ENCODE measurements around the gene CLEC10A.
"Not testable (repeated sequence)": the region's sequence is repeated elsewhere in the genome, so short reads cannot be mapped to it uniquely, and the experiment has no call there.

The CLEC10A gene, protein sequence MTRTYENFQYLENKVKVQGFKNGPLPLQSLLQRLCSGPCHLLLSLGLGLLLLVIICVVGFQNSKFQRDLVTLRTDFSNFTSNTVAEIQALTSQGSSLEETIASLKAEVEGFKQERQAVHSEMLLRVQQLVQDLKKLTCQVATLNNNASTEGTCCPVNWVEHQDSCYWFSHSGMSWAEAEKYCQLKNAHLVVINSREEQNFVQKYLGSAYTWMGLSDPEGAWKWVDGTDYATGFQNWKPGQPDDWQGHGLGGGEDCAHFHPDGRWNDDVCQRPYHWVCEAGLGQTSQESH

DNA sequence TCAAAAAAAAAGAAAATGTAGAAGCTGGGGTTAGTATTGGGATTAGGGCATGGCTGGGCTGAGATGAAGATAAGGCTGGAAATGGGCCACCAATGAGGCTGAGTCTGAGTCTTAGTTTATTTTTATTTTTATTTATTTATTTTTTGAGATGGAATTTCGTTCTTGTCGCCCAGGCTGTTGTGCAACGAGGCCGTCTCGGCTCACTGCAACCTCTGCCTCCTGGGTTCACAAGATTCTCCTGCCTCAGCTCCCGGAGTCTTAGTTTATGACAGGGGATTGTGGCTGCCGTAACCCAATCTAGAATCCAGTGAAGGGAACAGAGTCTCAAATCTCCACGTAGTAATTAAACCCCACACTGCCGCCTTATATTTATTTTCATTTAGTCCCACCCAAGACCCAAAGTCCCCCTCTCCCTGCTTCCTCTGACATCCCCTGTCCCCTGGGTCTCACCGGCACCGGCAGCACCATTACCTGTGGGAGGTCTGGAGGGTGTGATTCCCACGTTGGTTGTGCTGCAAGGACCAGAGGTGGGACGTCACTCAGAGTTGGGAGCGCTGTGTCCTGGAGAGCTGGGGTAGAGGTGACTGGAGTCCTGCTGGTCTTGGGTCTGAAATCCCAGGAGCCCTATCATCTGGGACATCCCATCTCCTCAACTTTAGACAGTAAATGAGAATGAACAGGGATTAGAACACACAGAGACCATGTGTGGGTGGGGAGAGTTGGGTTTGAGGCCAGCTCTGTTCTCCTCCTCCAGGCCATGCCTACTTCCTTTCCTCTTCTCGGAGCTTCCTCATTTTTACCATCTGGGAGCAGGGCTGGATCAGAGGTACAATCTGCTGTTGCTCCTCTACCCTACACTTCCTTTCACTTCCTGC is at the start of gene CLEC10A:
Gene CLEC10A, minus strand, starts transcription at position 671 of the 875 bp plus-strand sequence. CDS start 1,439 bp downstream, outside the sequence.
- Histone ChIP-seq H3K9me3 (ENCODE audit: control insufficient read depth, insufficient read depth, low read length) (no peaks in the 10 kb centered on the region), H3K4me3 (ENCODE audit: low read depth, low read length) (no peak within 1 kb of the TSS), H3K9ac (ENCODE audit: low read depth, low read length) (no peak within 1 kb of the TSS), H3K36me3 (ENCODE audit: control insufficient read depth, insufficient read depth, low read length) (no peaks in the 10 kb centered on the region), H3K27me3 (ENCODE audit: control insufficient read depth, insufficient read depth, low read length) (no peaks in the 10 kb centered on the region), H3K4me1 (ENCODE audit: control insufficient read depth, insufficient read depth, low read length) (no peaks in the 10 kb centered on the region)

DNA sequence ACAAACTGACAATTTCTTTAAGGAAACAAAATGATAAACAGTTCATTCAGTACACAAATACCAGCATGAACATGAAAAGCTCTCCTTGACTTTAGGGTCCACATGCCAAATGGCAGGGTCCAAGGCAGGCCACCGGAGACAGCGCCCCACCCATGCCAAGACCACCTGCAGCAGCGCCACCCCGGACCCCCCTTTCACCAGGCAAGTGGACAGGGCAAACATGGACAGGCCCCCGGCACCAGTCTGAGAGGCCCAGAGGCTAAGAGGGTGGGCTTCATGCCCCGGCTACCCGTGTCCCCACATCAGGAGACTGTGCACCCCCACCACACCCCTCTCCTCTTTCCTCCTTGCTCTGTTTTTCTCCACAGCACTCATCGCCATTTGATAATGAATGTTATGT is 49.3 kb upstream of the CLEC10A start:
- peaks cover 14% of the 10 kb centered on the region for H3K4me1 ChIP-seq (ENCODE audit: control insufficient read depth, insufficient read depth, low read length)
- H3K27me3 ChIP-seq (ENCODE audit: control insufficient read depth, insufficient read depth, low read length) = peaks cover 4% of the 10 kb centered on the region

DNA sequence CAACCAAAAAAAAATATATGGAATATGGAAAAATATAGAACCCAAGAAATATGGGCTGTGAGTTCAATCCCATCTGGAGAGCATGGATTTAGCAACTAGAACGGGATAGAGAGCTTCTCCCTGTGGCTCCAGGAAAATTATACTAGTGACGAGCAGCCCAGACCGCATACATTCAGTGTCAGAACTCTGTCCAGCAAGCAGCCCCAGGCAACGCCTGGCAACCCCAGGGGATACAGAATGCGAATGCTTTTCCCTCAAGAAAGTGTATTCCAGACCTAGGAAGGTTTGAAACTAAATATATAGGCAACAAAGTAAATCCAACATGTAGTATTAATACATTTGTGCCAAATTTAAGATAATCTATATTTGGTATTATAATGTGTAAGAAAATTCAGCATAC is 48.1 kb upstream of the CLEC10A start:
- Histone ChIP-seq H3K9ac (ENCODE audit: low read depth, low read length) (no peak overlapping the region), H3K4me1 (ENCODE audit: control insufficient read depth, insufficient read depth, low read length) (peaks cover 14% of the 10 kb centered on the region), H3K27me3 (ENCODE audit: control insufficient read depth, insufficient read depth, low read length) (no peaks in the 10 kb centered on the region), H3K4me3 (ENCODE audit: low read depth, low read length) (no peak overlapping the region), H3K9me3 (ENCODE audit: control insufficient read depth, insufficient read depth, low read length) (no peaks in the 10 kb centered on the region), H3K36me3 (ENCODE audit: control insufficient read depth, insufficient read depth, low read length) (no peaks in the 10 kb centered on the region)

More for the DNA sequence above, 49.3 kb upstream of the CLEC10A start:
- Histone ChIP-seq H3K4me3 (ENCODE audit: low read depth, low read length) (no peak overlapping the region), H3K9ac (ENCODE audit: low read depth, low read length) (no peak overlapping the region), H3K9me3 (ENCODE audit: control insufficient read depth, insufficient read depth, low read length) (no peaks in the 10 kb centered on the region), H3K36me3 (ENCODE audit: control insufficient read depth, insufficient read depth, low read length) (no peaks in the 10 kb centered on the region)

DNA sequence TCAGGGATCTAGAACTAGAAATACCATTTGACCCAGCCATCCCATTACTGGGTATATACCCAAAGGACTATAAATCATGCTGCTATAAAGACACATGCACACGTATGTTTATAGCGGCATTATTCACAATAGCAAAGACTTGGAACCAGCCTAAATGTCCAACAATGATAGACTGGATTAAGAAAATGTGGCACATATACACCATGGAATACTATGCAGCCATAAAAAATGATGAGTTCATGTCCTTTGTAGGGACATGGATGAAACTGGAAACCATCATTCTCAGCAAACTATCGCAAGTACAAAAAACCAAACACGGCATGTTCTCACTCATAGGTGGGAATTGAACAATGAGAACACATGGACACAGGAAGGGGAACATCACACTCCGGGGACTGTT is 47.5 kb upstream of the CLEC10A start:
- H3K4me1 ChIP-seq (ENCODE audit: control insufficient read depth, insufficient read depth, low read length) = peaks cover 13% of the 10 kb centered on the region
- not testable (repeated sequence) for H3K9me3 ChIP-seq (ENCODE audit: control insufficient read depth, insufficient read depth, low read length); H3K4me3 ChIP-seq (ENCODE audit: low read depth, low read length); H3K36me3 ChIP-seq (ENCODE audit: control insufficient read depth, insufficient read depth, low read length); H3K27me3 ChIP-seq (ENCODE audit: control insufficient read depth, insufficient read depth, low read length); H3K9ac ChIP-seq (ENCODE audit: low read depth, low read length)

DNA sequence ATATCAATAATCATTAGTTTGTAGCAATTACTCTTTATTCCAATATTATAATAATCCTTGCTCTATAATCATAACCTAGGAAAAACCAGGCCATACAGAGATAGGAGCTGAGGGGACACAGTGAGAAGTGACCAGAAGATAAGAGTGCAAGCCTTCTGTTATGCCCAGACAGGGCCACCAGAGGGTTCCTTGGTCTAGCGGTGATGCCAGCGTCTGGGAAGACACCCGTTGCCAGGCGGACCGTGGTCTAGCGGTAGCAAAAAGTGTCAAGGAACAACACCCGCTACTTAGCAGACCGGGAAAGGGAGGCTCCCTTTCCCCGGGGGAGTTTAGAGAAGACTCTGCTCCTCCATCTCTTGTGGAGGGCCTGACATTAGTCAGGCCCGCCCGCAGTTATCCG is 46.3 kb upstream of the CLEC10A start:
- not testable (repeated sequence) for H3K4me3 ChIP-seq (ENCODE audit: low read depth, low read length); H3K9me3 ChIP-seq (ENCODE audit: control insufficient read depth, insufficient read depth, low read length); H3K36me3 ChIP-seq (ENCODE audit: control insufficient read depth, insufficient read depth, low read length); H3K27me3 ChIP-seq (ENCODE audit: control insufficient read depth, insufficient read depth, low read length); H3K9ac ChIP-seq (ENCODE audit: low read depth, low read length)
- H3K4me1 ChIP-seq (ENCODE audit: control insufficient read depth, insufficient read depth, low read length) = peaks cover 12% of the 10 kb centered on the region

DNA sequence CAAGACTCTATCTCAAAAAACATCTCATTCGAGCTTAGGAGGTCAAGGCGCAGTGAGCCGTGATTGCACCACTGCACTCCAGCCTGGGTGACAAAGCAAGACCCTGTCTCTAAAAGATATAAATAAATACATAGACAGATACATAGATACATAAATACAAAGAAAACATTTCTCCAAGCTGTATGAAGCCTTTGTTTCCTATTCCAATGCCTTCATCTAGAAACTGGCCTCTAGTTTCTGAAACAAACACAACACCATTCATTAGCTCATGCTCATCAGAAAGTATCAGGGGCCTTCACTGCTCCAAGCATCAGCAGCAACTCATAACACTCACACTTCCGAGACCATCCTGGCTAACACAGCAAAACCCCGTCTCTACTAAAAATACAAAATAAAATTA is 44.9 kb upstream of the CLEC10A start:
- Histone ChIP-seq H3K4me1 (ENCODE audit: control insufficient read depth, insufficient read depth, low read length) (peaks cover 2% of the 10 kb centered on the region), H3K9ac (ENCODE audit: low read depth, low read length) (no peak overlapping the region), H3K36me3 (ENCODE audit: control insufficient read depth, insufficient read depth, low read length) (no peaks in the 10 kb centered on the region), H3K9me3 (ENCODE audit: control insufficient read depth, insufficient read depth, low read length) (no peaks in the 10 kb centered on the region), H3K27me3 (ENCODE audit: control insufficient read depth, insufficient read depth, low read length) (no peaks in the 10 kb centered on the region), H3K4me3 (ENCODE audit: low read depth, low read length) (no peak overlapping the region)

DNA sequence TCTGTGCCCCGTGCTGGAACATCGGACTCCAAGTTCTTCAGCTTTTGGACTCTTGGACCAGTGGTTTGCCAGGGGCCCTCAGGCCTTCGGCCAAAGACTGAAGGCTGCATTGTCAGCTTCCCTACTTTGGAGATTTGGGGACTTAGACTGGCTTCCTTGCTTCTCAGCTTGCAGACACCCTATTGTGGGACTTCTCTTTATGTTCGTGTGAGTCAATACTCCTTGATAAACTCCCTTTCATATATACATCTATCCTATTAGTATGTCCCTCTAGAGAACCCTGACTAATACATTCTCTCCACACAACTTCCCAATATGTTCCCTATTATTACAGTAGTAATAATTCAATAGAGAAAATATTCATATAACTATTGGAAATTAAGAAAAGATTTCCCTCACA is 43.8 kb upstream of the CLEC10A start:
- H3K4me1 ChIP-seq (ENCODE audit: control insufficient read depth, insufficient read depth, low read length) = no peaks in the 10 kb centered on the region
- H3K27me3 ChIP-seq (ENCODE audit: control insufficient read depth, insufficient read depth, low read length) = no peaks in the 10 kb centered on the region
- no peak overlapping the region for H3K4me3 ChIP-seq (ENCODE audit: low read depth, low read length)
- H3K9ac ChIP-seq (ENCODE audit: low read depth, low read length) = no peak overlapping the region
- no peaks in the 10 kb centered on the region for H3K36me3 ChIP-seq (ENCODE audit: control insufficient read depth, insufficient read depth, low read length)
- H3K9me3 ChIP-seq (ENCODE audit: control insufficient read depth, insufficient read depth, low read length) = no peaks in the 10 kb centered on the region

DNA sequence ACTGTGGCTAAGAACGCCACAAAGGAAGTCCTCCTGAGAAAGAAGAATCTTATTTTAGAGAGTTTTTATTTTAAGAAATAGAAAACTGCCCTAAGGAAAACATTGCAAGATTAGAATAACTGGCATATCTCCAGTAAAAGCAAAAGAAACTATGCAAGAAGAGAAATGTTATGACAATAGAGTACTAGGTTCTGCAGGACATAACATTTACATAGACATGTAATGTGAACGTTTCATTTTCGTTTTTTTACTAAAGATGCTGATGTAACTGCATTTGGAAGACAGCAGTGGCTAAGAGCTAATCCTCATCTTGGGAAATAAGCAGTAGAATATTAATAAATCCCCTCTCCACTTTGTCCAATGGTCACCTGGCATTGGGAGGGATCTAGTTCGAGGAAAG is 42.3 kb upstream of the CLEC10A start:
- H3K4me3 ChIP-seq (ENCODE audit: low read depth, low read length) = no peak overlapping the region
- no peaks in the 10 kb centered on the region for H3K4me1 ChIP-seq (ENCODE audit: control insufficient read depth, insufficient read depth, low read length)
- H3K27me3 ChIP-seq (ENCODE audit: control insufficient read depth, insufficient read depth, low read length) = no peaks in the 10 kb centered on the region
- no peaks in the 10 kb centered on the region for H3K9me3 ChIP-seq (ENCODE audit: control insufficient read depth, insufficient read depth, low read length)
- no peak overlapping the region for H3K9ac ChIP-seq (ENCODE audit: low read depth, low read length)
- H3K36me3 ChIP-seq (ENCODE audit: control insufficient read depth, insufficient read depth, low read length) = no peaks in the 10 kb centered on the region

DNA sequence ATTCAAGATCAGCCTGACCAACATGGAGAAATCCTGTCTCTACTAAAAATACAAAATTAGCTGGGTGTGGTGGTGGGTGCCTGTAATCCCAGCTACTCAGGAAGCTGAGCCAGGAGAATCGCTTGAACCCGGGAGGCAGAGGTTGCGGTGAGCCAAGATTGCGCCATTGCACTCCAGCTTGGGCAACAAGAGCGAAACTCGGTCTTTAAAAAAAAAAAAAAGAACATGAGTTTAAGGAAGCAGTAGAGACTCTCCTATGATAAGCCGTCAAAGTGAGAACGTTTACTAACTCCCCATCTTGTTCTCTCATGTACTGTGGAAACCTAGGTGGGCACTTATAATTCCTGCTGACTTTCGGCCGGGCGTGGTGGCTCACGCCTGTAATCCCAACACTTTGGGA is 40.6 kb upstream of the CLEC10A start:
- not testable (repeated sequence) for H3K27me3 ChIP-seq (ENCODE audit: control insufficient read depth, insufficient read depth, low read length); H3K36me3 ChIP-seq (ENCODE audit: control insufficient read depth, insufficient read depth, low read length); H3K9me3 ChIP-seq (ENCODE audit: control insufficient read depth, insufficient read depth, low read length); H3K4me3 ChIP-seq (ENCODE audit: low read depth, low read length); H3K4me1 ChIP-seq (ENCODE audit: control insufficient read depth, insufficient read depth, low read length); H3K9ac ChIP-seq (ENCODE audit: low read depth, low read length)

DNA sequence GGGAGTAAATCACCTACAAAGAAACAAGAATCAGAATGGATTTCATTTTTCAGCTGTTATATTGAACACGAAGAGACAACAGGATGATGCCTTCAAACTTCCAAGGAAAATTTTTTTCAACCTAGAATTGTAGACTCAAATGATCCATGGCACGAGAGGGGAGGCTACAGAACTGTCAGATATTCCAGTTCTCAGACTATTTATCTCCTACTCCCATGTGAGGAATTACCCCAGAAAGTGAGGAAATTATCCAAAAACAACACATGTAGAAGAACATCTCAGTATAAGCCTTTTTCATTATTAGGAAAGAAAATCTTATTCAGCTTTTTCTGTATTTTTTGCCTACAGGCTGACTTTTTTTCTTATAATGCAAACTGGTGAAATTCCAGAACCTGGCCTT is 40.1 kb upstream of the CLEC10A start:
- H3K9ac ChIP-seq (ENCODE audit: low read depth, low read length) = no peak overlapping the region
- no peaks in the 10 kb centered on the region for H3K27me3 ChIP-seq (ENCODE audit: control insufficient read depth, insufficient read depth, low read length)
- no peak overlapping the region for H3K4me3 ChIP-seq (ENCODE audit: low read depth, low read length)
- H3K4me1 ChIP-seq (ENCODE audit: control insufficient read depth, insufficient read depth, low read length) = no peaks in the 10 kb centered on the region
- H3K36me3 ChIP-seq (ENCODE audit: control insufficient read depth, insufficient read depth, low read length) = no peaks in the 10 kb centered on the region
- no peaks in the 10 kb centered on the region for H3K9me3 ChIP-seq (ENCODE audit: control insufficient read depth, insufficient read depth, low read length)

DNA sequence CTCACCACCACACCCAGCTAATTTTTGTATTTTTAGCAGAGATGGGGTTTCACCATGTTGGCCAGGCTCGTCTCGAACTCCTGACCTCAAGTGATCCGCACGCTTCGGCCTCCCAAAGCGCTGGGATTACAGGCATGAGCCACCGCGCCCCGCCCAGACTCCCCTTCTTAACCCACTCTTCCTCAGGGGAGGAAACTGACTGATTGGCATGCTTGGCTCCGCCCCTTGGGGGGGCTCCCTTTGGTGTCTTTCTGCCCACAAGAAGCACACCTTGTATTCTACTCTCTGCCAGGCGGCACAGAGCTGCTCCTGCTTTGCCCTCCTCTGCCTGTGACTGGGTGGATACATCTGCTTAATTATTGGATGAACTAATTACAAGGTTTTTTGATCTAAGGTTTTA is 39.3 kb upstream of the CLEC10A start:
- Histone ChIP-seq H3K27me3 (ENCODE audit: control insufficient read depth, insufficient read depth, low read length) (no peaks in the 10 kb centered on the region), H3K36me3 (ENCODE audit: control insufficient read depth, insufficient read depth, low read length) (no peaks in the 10 kb centered on the region), H3K4me1 (ENCODE audit: control insufficient read depth, insufficient read depth, low read length) (no peaks in the 10 kb centered on the region), H3K4me3 (ENCODE audit: low read depth, low read length) (no peak overlapping the region), H3K9ac (ENCODE audit: low read depth, low read length) (no peak overlapping the region), H3K9me3 (ENCODE audit: control insufficient read depth, insufficient read depth, low read length) (no peaks in the 10 kb centered on the region)
